Fibroblast of lung (primary cell): ENCODE results near the gene HS3ST3A1. TPM values are rescaled to one million over a fixed set of nuclear protein-coding genes. Genes with fewer than 3 reads are reported as not detected.

Experiments
- DNase-seq, 2 donors: peaks; one replicate each; pipeline versions ENCODE4 v3.0.0 to v3.0.0-alpha.2; 2010; ENCODE audit warnings: low read depth in 2 of 2
- H2AFZ ChIP-seq: 2 replicates; pipeline ENCODE4 v1.5.1; 2012; ENCODE audit warnings: low read length, control low read depth, inconsistent platforms
- H3K27ac ChIP-seq: 2 replicates; pipeline ENCODE4 v1.5.1; 2011; ENCODE audit warnings: low read length, control low read depth; ENCODE audit not compliant: insufficient read depth
- H3K27me3 ChIP-seq: 2 replicates; pipeline ENCODE4 v1.5.1; 2011; ENCODE audit warnings: mild to moderate bottlenecking, low read length; ENCODE audit not compliant: control insufficient read depth, insufficient read depth
- H3K36me3 ChIP-seq: 2 replicates; pipeline ENCODE4 v1.5.1; 2011; ENCODE audit warnings: low read length; ENCODE audit not compliant: control insufficient read depth, insufficient read depth
- H3K4me1 ChIP-seq: 2 replicates; pipeline ENCODE4 v1.5.1; 2011; ENCODE audit warnings: low read length; ENCODE audit not compliant: control insufficient read depth, insufficient read depth; ENCODE audit errors: extremely low read depth
- H3K4me2 ChIP-seq: 2 replicates; pipeline ENCODE4 v1.5.1; 2011; ENCODE audit warnings: low read length, control low read depth; ENCODE audit not compliant: insufficient read depth; ENCODE audit errors: extremely low read depth
- H3K4me3 ChIP-seq, 4 experiments: fragments of 200-600 bp in 1 of 4; sonication (generic) in 1 of 4; replicated peaks in 1 of 4; 2 replicates each; pipeline ENCODE4 v1.5.1; 2011 to 2016; ENCODE audit warnings: low read length in 4 of 4, low read depth in 3 of 4, mild to moderate bottlenecking in 3 of 4, control low read depth in 2 of 4, inconsistent platforms in 1 of 4, mixed read lengths in 1 of 4; ENCODE audit not compliant: insufficient read depth in 1 of 4; ENCODE audit errors: control extremely low read depth in 1 of 4
- H3K79me2 ChIP-seq: 2 replicates; pipeline ENCODE4 v1.5.1; 2012; ENCODE audit warnings: mild to moderate bottlenecking, low read length, inconsistent platforms; ENCODE audit not compliant: control insufficient read depth, insufficient read depth
- H3K9ac ChIP-seq: 2 replicates; pipeline ENCODE4 v1.5.1; 2011; ENCODE audit warnings: mild to moderate bottlenecking, low read length, control low read depth; ENCODE audit not compliant: insufficient read depth
- H3K9me3 ChIP-seq: 2 replicates; pipeline ENCODE4 v1.5.1; 2012; ENCODE audit warnings: low read depth, low read length; ENCODE audit not compliant: control insufficient read depth, insufficient read depth
- H4K20me1 ChIP-seq: 2 replicates; pipeline ENCODE4 v1.5.1; 2011; ENCODE audit warnings: low read length; ENCODE audit not compliant: control insufficient read depth, insufficient read depth; ENCODE audit errors: extremely low read depth
- CTCF ChIP-seq, 2 donors: IDR thresholded peaks in 1 of 2; conservative IDR thresholded peaks in 1 of 2; 1 replicate in 1 of 2; 2 replicates in 1 of 2; pipeline ENCODE4 v1.5.1; 2011 to 2012; ENCODE audit warnings: low read length in 2 of 2, control low read depth in 1 of 2, inconsistent platforms in 1 of 2, low read depth in 1 of 2, mild to moderate bottlenecking in 1 of 2
- EZH2 ChIP-seq: IDR thresholded peaks from 2 replicates; pipeline ENCODE4 v1.5.1; 2012; ENCODE audit warnings: low read length, control low read depth, mild to moderate bottlenecking; ENCODE audit errors: missing control alignments
- polyA plus RNA-seq, 2 donors: library from polyadenylated mRNA; depleted of rRNA in 1 of 2; stranded (reverse) in 1 of 2; unstranded in 1 of 2; fragments of >200 nt; gene quantifications; 2 replicates each; pipeline ENCODE4 v1.2.1, GENCODE V29; 2011 to 2012; ENCODE audit warnings: missing spikeins in 1 of 2
- total RNA-seq: library from RNA; depleted of rRNA; stranded (reverse); fragments of >200 nt; gene quantifications from 2 replicates; pipeline ENCODE4 v1.2.1, GENCODE V29; 2014

The HS3ST3A1 gene
- total and polyA plus RNA-seq, 2 donors (not counting 1 experiment from before 2014, with no cell fraction given) = 2.4 to 48.7 TPM

GRCh38 chr17:13475574-13476223, 126.0 kb downstream of the HS3ST3A1 start:
- H3K9ac ChIP-seq = no peak overlapping the region
- H3K4me3 ChIP-seq = no peak overlapping the region
- H3K36me3 ChIP-seq = no peaks in the 10 kb centered on the region
- H4K20me1 ChIP-seq = no peaks in the 10 kb centered on the region
- no peaks in the 10 kb centered on the region for H3K27me3 ChIP-seq
- no peak for DNase-seq
- H3K4me2 ChIP-seq = no peak overlapping the region
- no peaks in the 10 kb centered on the region for H3K9me3 ChIP-seq
- H2AFZ ChIP-seq = no peak overlapping the region
- H3K27ac ChIP-seq = no peak overlapping the region
- TF ChIP-seq CTCF (conservative IDR thresholded peaks at IDR 0.05 in 1 of 2, IDR thresholded peaks at IDR 0.05 in 1 of 2; ENCODE audit: low read depth in 1 of 2, low read length in 2 of 2) (no peak), EZH2 (no peak)
- no peaks in the 10 kb centered on the region for H3K79me2 ChIP-seq
- peaks cover 2% of the 10 kb centered on the region for H3K4me1 ChIP-seq

- Histone ChIP-seq H3K4me3 (no peak overlapping the region), H3K4me2 (no peak overlapping the region), H3K27me3 (no peaks in the 10 kb centered on the region), H3K4me1 (peaks cover 2% of the 10 kb centered on the region), H2AFZ (no peak overlapping the region), H4K20me1 (no peaks in the 10 kb centered on the region), H3K9me3 (no peaks in the 10 kb centered on the region), H3K36me3 (no peaks in the 10 kb centered on the region), H3K27ac (no peak overlapping the region), H3K9ac (no peak overlapping the region), H3K79me2 (no peaks in the 10 kb centered on the region)
- TF ChIP-seq CTCF (conservative IDR thresholded peaks at IDR 0.05 in 1 of 2, IDR thresholded peaks at IDR 0.05 in 1 of 2; ENCODE audit: low read depth in 1 of 2, low read length in 2 of 2) = no peak
- no peak for TF ChIP-seq EZH2
- peak in 1 of 2 donors; percentile 48 for DNase-seq
These were observed 127.5 kb downstream of the HS3ST3A1 start for GRCh38 chr17:13474073-13474800.

GRCh38 chr17:13465678-13466077, 136.1 kb downstream of the HS3ST3A1 start:
- H3K27me3 ChIP-seq = no peaks in the 10 kb centered on the region
- TF ChIP-seq EZH2 (no peak), CTCF (conservative IDR thresholded peaks at IDR 0.05 in 1 of 2, IDR thresholded peaks at IDR 0.05 in 1 of 2; ENCODE audit: low read depth in 1 of 2, low read length in 2 of 2) (no peak)

More at GRCh38 chr17:13465678-13466077, 136.1 kb downstream of the HS3ST3A1 start:
- Histone ChIP-seq H4K20me1 (no peaks in the 10 kb centered on the region), H3K79me2 (no peaks in the 10 kb centered on the region), H3K4me1 (no peaks in the 10 kb centered on the region), H3K4me2 (no peak overlapping the region), H3K27ac (no peak overlapping the region), H3K9ac (no peak overlapping the region), H2AFZ (no peak overlapping the region), H3K9me3 (no peaks in the 10 kb centered on the region), H3K36me3 (no peaks in the 10 kb centered on the region), H3K4me3 (no peak overlapping the region)
- no peak for DNase-seq
